DND-41 (cell line): ENCODE data around the gene IL17REL.

Source experiments
- ATAC-seq: fragments of 200-7000 bp; cut with Tn5 transposase; 3 replicates; pipeline ENCODE4 v1.9.1; 2021; ENCODE audit warnings: low read depth; ENCODE audit not compliant: insufficient read depth
- DNase-seq: peaks from one replicate; pipeline ENCODE4 v3.0.0-alpha.2; 2020
- H2AFZ ChIP-seq: 2 replicates; pipeline ENCODE4 v1.6.0; 2012; ENCODE audit warnings: low read depth, low read length
- H3K27ac ChIP-seq: 2 replicates; pipeline ENCODE4 v1.5.1; 2012; ENCODE audit warnings: low read length, inconsistent platforms
- H3K27me3 ChIP-seq: fragments of 200-600 bp; sonication (generic); 2 replicates; pipeline ENCODE4 v1.6.0; 2012; ENCODE audit warnings: low read length, mild to moderate bottlenecking, inconsistent platforms; ENCODE audit not compliant: insufficient read depth, poor library complexity
- H3K36me3 ChIP-seq: 2 replicates; pipeline ENCODE4 v1.5.1; 2012; ENCODE audit warnings: low read length, inconsistent platforms; ENCODE audit not compliant: insufficient read depth
- H3K4me1 ChIP-seq: 2 replicates; pipeline ENCODE4 v1.5.1; 2012; ENCODE audit warnings: mild to moderate bottlenecking, low read length; ENCODE audit not compliant: insufficient read depth
- H3K4me2 ChIP-seq: 2 replicates; pipeline ENCODE4 v1.6.0; 2012; ENCODE audit warnings: mild to moderate bottlenecking, moderate library complexity, low read length, inconsistent platforms; ENCODE audit not compliant: insufficient read depth
- H3K4me3 ChIP-seq, 2 experiments: fragments of 200-600 bp in 1 of 2; shearing (Covaris generic) in 1 of 2; 2 replicates each; pipeline ENCODE4 v1.5.1; 2012 to 2016; ENCODE audit warnings: inconsistent platforms in 2 of 2, low read length in 2 of 2, mild to moderate bottlenecking in 2 of 2, low read depth in 1 of 2, moderate library complexity in 1 of 2
- H3K79me2 ChIP-seq: 2 replicates; pipeline ENCODE4 v1.6.0; 2012; ENCODE audit warnings: low read length, inconsistent platforms; ENCODE audit not compliant: insufficient read depth
- H3K9ac ChIP-seq: 2 replicates; pipeline ENCODE4 v1.6.0; 2012; ENCODE audit warnings: low read depth, mild to moderate bottlenecking, inconsistent platforms, low read length, moderate library complexity
- H3K9me3 ChIP-seq: 2 replicates; pipeline ENCODE4 v1.5.1; 2012; ENCODE audit warnings: low read length, moderate library complexity, mild to moderate bottlenecking, inconsistent platforms; ENCODE audit not compliant: insufficient read depth, severe bottlenecking
- H4K20me1 ChIP-seq: 2 replicates; pipeline ENCODE4 v1.6.0; 2012; ENCODE audit warnings: low read length; ENCODE audit not compliant: insufficient read depth
- CTCF ChIP-seq: IDR thresholded peaks from 2 replicates; pipeline ENCODE4 v1.5.1; 2012; ENCODE audit warnings: borderline replicate concordance, low read length, moderate library complexity, mild to moderate bottlenecking; ENCODE audit not compliant: poor library complexity, severe bottlenecking; ENCODE audit errors: extremely low read depth
- EZH2 ChIP-seq: IDR thresholded peaks from 3 replicates; pipeline ENCODE4 v1.6.1; 2012; ENCODE audit warnings: borderline replicate concordance, low read depth, mild to moderate bottlenecking, moderate library complexity, low read length, inconsistent platforms; ENCODE audit not compliant: severe bottlenecking

IL17REL gene

DNA sequence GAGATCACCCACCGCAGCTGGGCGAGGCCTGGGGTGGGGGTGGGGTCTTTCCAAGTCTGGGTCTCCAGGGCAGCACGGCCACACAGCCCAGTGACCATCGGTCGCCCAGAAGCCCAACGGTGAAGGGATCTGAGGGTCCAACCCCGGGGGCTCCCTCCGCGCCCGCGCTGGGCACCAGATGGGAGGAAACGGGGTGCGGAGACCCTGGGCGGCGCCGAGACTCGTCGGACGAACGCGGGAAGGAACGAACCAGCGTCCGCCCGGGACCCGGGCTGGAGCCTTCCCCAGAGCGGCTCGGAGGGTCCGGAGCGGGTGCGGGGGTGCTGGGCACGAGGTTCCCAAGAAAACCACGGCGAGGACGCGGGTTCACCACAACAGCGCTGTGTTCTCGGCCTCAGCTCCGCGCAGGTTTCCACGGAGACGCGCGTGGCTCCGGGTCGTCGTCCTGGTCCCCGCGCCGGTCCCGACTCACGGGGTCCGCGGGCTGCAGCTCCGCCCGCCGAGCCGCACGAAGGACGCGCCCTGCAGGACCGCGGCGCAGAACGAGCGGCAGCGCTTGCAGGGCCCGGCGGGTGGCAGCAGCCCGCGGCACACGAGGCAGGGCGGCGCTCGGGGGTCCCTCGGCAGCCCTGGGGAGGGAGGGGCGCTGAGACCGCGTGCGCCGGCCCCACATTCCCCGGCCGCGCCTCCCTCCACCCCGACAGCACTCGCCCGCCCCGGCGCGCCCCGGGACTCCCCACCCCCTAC lies 2.3 kb upstream of the IL17REL start:
- no peak overlapping the region for H3K4me2 ChIP-seq
- no peaks in the 10 kb centered on the region for H3K79me2 ChIP-seq
- DNase-seq, result no peak
- H3K27me3 ChIP-seq, result no peaks in the 10 kb centered on the region
- no peaks in the 10 kb centered on the region for H4K20me1 ChIP-seq
- H3K9ac ChIP-seq, result no peak overlapping the region
- H3K4me3 ChIP-seq, result no peak overlapping the region
- no peaks in the 10 kb centered on the region for H3K9me3 ChIP-seq
- no peak overlapping the region for H2AFZ ChIP-seq
- TF ChIP-seq CTCF (no peak), EZH2 (no peak)
- no peak overlapping the region for H3K27ac ChIP-seq
- no peaks in the 10 kb centered on the region for H3K36me3 ChIP-seq
- no peaks in the 10 kb centered on the region for H3K4me1 ChIP-seq
- no peak for ATAC-seq

DNA sequence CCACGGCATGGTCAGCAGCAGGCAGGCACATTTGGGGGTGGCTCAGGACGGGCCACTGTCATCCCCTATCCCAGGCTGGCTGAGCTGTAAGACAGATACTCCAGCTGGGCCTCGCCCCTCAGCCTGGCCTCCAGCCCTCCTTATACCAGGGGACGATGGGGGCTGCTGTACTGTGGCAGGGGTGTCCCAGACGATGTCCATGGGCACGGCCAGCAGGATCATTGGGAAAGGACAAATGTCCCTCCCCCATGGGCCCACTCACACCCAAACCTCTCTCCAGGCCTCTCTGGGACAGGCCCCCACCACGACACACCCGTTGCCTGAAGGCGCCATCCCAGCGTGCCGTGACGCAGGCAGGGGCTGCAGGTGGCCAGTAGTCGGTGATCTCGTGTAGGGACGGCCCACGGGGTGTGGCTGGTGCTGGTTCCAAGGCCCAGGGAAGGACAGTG lies 1.5 kb upstream of the IL17REL start:
- H3K27me3 ChIP-seq, result no peaks in the 10 kb centered on the region
- no peak for TF ChIP-seq CTCF
- no peak for TF ChIP-seq EZH2
- no peaks in the 10 kb centered on the region for H3K79me2 ChIP-seq
- ATAC-seq, result no peak
- DNase-seq, result no peak
- H3K36me3 ChIP-seq, result no peaks in the 10 kb centered on the region
- no peak overlapping the region for H3K4me2 ChIP-seq
- no peaks in the 10 kb centered on the region for H3K9me3 ChIP-seq
- no peak overlapping the region for H3K9ac ChIP-seq
- no peak overlapping the region for H2AFZ ChIP-seq
- no peaks in the 10 kb centered on the region for H4K20me1 ChIP-seq
- no peaks in the 10 kb centered on the region for H3K4me1 ChIP-seq
- H3K27ac ChIP-seq, result no peak overlapping the region
- H3K4me3 ChIP-seq, result no peak overlapping the region

DNA sequence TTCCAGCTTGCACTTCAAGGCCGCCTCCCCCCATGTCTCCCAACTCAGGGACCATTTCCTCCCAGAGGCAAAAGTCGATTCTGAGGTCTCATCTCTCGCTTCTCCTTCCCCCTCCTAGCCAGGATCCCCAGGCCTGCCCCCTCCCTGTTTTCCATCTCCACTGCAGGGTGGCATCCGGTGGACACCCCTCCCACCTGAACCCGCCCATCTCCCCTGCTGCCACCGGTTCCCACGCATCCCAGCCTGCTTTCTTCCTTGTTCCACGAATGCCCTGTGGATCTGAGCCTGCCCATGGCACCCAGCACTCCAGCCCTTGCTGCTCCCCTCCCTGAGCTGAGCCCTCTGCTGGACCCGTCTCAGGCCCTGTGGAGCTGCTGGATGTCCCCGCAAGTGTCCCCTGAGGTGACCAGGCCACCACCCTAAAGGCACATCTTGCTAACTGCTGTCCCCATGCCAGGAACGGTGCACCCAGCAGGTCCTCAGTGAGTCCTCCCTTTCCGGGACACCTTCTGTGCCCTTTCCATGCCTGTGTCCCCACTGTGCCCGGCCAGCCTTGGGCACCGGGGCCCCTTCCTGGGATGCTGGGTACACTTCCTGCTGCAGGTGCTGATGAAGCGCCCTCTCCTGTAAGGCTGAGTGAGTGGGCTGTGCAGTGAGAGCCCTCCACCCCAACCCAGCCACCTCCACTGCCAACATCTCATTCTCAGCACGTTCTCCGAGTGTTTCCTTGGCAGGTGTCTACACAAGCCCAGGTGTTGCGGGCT lies 936 bp downstream of the IL17REL start:
- TF ChIP-seq CTCF (no peak), EZH2 (no peak)
- Histone ChIP-seq H3K4me1 (no peaks in the 10 kb centered on the region), H3K27ac (no peak overlapping the region), H3K4me2 (no peak overlapping the region), H3K9ac (no peak overlapping the region), H2AFZ (no peak overlapping the region), H3K4me3 (no peak overlapping the region), H4K20me1 (no peaks in the 10 kb centered on the region), H3K79me2 (no peaks in the 10 kb centered on the region), H3K9me3 (no peaks in the 10 kb centered on the region), H3K27me3 (no peaks in the 10 kb centered on the region), H3K36me3 (no peaks in the 10 kb centered on the region)
- ATAC-seq, result no peak
- no peak for DNase-seq
